HG02852 (cell line): ENCODE data around the gene RUVBL2.
"Not testable (repeated sequence)": the region's sequence is repeated elsewhere in the genome, so short reads cannot be mapped to it uniquely, and the experiment has no call there.

ENCODE experiments used
- ATAC-seq: cut with Tn5 transposase; IDR thresholded peaks from one replicate; pipeline ENCODE4 v1.9.1; 2021; ENCODE audit warnings: mild to moderate bottlenecking, moderate library complexity; ENCODE audit not compliant: unreplicated experiment

The RUVBL2 gene

DNA sequence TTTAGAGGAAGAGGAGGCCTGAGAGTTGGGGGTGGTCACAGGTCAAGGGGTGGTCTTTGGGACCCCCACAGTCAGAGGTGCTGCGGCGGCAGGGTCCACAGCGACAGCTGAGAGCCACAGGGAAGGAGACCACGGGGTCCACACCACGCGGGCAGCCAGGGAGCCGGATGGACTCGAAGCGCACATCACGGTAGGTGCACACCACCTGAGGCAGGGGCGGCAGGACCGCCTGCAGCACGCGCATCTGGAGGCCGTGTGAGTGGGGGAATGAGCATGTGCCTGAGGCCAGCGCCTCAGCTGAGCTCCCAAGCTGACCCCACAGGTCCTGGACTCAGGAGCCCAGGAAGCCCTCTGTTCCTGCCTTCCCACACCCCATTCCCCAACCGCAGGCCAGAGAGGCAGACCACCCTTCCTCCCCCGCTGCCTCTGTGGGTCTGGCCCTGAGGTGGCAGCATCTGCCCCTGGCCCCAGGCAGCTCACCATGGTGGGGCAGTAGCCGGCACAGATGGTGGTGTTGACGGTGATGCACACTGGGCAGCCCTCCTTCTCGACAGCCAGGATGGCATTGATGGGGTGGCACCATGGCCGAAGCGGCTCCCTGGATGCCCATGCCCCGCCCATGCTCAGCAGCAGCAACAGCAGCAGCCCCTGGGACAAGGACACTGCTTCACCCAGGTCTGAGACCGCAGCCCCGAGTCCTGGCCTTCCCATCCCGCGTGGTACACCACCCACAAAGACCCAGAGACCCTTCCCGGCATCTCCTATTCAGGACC, 22.6 kb downstream of the RUVBL2 start:
- ATAC-seq = no peak

DNA sequence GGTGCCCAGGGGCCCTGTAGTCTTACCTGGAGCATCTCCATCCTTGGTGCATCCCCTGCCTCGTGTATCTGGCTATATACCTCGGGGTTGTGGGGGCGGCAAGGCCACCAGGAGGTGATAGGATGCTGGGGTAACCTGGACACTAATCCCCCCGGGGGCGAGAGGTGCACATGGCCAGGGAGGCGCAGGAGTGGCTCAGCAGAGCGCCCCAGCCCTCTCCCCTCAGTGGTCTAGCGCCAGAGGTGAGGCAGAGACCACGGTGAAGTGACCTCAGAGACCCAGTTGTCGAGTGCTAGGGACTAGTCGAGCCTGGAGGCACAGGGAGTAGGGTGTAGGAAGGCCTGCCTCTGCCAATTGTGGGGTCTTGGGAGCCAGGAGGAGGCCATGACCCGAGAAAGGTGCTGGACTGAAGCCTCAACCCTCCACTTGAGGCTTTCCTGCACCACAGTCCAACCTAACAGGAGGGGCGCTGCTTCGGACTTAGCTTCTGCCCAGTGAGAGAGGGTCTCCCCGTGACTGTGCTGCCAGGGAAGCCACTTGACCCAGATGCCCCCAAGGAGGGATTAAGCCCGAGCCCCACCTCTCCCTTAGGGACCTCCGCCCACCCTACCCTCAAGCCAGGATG, 23.5 kb downstream of the RUVBL2 start, which contains the start of gene LHB:
Gene LHB, minus strand, starts transcription at position 51 of the 625 bp plus-strand sequence. Its CDS starts 10 bp downstream, at position 41.
- no peak for ATAC-seq

DNA sequence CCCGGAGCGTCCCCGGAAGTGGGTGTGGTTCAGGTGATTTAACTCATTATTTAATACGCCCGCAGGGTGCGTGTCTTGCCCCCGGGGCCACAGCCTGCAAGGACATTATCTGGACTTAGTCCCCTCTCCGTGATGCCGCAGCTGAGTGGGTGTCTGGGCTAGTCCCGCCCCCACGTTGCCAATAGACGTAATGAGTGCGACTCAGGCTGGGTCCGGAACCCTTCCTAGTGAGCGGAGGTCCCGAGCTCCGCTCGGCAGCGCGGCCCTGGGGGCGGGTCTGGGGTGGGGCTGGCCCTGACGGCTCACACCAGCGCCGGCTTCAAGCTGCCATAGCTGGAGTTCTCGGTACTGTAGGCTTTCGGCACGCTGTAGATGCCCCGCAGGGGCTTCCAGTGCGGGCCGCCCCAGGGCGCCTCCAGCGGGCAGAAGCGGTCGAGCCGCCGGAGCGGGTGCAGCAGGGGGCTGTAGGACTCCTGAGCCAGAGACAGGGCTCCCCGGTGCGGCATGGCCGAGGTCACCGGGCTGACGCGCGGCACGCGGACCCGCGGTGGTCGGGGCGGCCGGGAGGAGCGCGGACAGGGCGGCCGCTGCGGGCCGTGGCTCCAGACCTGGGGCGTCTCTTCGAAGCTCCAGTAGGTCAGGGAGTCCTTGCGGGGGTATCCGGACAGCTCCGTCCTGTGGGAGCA, 24.1 kb downstream of the RUVBL2 start:
- ATAC-seq = no peak

DNA sequence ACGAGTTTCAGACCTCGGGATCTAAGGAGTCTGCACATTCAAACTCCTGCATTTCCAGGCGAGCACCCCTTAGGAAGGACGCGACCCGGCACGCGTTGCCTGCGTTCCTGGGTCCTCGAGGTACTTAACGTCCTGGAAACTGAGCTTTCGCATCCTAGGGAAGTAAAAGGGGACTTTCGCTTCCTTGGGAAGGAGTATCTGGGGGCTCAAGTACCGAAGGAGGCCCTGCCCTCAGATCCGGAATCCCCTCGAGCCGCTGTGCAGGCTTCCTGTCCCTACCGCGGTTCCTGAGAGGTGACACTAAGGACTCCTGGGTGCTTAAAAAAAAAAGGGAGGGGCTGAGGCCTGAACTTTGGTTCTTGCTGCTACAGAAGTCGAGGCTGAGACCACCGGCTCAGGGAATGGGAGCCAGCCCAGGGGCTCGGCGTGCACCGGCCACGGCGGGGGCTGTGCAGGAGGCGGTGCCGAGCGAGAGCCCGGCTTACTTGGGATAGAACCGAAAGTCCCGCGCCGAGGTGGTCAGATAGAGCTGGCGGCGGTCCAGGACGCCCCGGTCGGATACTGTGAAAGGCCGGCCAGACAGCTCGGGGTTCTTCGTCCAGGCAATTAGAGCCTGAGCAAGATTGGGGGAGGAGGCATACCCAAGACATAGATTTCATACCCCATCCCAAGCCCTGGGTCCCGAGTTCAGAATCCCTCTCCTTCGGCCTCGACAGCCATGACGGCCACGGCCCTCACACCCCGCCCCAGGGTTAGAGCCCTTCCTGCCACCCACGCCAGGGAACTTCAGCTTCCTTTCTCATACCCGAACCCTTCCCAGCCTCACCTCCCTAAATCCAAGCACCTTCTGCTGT, 24.9 kb downstream of the RUVBL2 start:
- not testable (repeated sequence) for ATAC-seq

DNA sequence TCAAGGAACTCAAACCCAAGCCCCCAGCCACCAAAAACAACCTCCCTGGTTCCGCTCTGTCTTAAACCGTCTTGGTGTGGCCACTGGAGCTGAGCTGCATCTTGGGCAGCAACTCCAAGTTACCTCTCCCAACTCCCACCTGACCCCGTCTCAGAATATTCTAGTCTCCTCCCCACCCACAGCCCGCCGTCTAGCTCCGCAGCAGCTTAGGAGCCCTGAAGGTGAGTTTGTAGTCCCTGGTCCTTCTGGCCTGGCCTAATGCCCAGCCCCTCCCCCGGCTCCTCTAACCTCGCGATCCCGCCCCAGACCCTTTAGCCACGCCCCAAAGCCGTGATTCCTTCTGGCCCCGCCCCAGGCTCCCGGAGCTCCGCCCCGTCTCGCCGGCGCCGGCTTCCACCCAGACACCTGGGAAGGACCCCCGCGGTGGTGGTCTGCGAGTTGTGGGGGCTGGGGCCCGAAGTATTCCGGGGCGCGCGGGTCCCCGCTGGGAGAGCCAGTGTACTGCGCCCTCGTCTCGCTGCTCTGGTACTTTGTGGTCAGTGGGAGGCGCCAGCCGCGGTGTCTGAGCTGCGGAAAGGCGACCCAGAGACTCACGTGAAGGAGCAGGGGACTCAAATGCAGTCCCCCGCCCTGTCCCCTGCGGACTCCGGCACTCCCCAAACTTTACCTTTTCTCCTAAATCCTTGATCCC, 25.7 kb downstream of the RUVBL2 start:
- ATAC-seq = no peak

DNA sequence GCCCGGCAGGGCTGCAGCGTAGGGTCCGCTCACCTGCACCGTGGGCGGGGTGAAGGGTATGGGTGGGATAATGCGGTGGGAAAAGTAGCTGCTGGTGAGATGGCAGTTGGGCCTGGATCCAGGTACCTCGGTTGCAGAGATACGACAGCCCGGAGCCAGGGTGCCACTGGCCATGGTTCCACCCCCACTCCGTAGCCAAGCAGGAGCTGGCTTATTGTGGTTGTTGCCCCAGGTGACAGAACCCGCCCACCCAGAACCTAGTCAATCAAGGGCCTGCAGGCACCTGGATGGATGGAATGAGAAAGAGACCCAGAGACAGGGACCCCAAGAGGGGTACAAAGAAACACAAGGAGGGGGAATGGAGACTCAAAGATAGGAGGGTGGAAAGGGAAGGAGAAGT, 26.7 kb downstream of the RUVBL2 start:
- ATAC-seq = no peak

DNA sequence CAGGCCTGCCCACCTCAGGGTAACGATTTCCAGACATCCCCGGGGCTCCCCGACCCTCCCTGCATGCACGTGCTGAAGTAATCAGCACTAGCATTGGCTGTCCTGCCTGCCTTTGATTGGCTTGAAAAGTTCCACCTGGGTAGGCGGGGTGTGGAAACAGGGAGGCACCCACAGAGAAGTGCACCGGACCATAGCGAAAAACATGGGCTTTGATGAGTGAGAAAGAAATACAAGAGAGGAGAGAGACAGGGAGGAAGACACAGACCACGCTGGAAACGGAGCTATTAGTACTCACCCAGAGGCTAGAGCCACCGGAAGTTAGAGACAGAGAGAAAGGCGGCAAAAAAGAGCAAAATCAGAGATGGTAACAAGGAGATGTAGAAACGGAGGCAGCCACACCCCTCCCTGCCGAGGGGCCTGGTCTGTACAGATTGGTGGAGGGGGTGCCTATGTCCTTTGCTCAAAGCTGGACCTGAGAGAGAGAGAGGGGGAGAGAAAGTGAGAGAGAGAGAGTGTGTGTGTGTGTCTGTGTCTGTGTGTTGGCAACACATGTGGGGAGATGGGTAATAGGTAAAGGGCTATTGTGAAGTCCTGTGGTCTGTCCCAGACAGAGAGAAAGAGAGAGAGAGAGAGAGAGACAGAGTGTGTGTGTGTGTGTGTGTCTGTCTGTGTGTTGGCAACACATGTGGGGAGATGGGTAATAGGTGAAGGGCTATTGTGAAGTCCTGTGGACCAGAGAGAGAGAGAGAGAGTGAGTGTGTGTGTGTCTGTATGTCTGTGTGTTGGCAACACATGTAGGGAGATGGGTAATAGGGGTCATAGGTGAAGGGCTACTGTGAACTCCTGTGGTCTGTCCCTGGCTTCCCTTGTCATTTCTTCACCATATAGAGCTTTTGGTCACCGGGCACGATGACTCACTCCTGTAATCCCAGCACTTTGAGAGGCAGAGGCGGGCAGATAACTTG, 27.5 kb downstream of the RUVBL2 start:
- ATAC-seq = no peak

DNA sequence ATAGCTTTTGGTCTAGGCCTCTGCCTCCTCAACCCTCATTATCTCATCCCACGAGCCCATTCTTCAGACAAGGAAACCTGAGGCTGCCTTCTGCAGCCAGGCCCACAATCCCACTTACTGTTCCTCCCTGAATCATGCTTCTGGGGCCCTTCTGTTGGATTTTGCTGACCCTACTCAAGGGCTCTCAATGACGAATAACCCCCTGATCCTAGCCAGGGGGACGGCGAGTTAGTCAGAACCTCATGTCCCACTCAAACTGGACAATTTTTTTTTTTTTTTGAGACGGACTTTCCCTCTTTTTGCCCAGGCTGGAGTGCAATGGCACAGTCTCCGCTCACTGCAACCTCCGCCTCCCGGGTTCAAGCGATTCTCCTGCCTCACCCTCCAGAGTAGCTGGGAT, 28.4 kb downstream of the RUVBL2 start:
- no peak for ATAC-seq

DNA sequence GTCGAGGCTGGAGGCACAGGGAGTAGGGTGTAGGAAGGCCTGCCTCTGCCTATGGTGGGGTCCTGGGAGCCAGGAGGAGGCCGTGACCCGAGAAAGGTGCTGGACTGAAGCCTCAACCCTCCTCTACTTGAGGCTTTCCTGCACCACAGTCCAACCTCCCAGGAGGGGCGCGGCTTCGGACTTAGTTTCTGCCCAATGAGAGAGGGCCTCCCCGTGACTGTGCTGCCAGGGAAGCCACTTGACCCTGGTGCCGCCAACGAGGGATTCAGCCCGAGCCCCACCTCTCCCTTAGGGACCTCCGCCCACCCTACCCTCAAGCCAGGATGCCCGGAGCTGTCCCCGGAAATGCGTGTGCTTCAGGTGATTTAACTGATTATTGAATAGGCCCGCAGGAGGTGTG, 30.5 kb downstream of the RUVBL2 start, which contains the start of gene CGB3:
Gene CGB3, minus strand, starts transcription at position 101 of the 400 bp plus-strand sequence. CDS start 362 bp downstream, outside the sequence.
- not testable (repeated sequence) for ATAC-seq

DNA sequence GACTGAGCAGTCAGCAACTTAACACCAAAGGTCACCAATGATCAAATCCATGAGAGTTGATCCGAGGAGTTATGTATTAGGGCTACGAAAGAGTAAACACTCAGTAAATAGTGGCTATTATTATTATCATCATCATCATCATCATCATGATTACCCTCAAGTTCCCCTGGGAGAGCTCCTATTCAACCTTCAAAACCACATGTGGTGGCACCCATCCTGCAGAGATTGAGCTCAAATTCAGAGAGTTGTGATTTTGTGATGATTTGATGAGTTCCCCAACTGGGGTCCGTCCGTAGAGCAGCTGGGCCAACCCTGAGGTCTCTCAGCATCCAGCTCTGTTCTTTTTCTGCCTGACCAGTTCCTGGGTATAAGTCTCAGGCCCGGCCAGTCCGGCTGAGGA, 31.4 kb downstream of the RUVBL2 start:
- not testable (repeated sequence) for ATAC-seq

DNA sequence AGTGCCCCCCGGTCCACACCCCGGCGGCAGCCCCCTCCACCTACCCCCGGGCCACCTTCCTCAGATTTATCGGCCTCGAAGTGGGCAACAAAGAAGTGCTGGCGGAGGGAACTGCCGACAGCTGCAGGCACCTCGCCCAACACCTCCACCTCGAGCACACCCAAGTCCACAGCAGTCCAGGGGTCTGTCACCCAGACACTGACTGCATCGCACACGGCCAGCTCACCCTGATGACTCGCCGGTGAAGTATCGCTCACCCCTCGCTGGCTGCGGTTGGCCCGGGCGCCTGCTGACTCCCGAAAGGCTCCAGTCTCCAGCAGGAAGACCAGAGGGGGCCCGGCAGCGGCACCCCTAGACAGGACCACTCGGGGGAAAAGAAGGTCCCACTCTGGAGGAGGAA, 31.9 kb downstream of the RUVBL2 start:
- not testable (repeated sequence) for ATAC-seq

DNA sequence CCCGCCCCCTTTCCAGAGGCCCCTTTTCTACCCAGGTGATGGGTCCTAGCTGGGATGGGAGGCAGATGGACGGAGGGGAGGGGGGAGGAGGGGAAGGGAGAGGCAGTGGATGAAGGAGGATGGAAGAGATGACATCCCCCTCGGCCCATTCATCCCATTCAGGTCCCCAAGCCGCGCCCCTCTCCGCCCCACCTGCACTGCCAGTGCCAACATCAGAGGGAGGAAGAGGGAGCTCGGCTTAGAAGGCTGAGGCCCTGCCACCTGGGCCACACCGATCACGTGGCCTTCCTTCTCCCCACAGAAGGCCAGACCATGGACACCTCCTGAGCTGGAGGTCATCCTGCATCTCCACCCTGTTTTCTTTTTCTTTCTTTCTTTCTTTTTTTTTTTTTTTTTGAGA, 35.0 kb downstream of the RUVBL2 start:
- not testable (repeated sequence) for ATAC-seq

DNA sequence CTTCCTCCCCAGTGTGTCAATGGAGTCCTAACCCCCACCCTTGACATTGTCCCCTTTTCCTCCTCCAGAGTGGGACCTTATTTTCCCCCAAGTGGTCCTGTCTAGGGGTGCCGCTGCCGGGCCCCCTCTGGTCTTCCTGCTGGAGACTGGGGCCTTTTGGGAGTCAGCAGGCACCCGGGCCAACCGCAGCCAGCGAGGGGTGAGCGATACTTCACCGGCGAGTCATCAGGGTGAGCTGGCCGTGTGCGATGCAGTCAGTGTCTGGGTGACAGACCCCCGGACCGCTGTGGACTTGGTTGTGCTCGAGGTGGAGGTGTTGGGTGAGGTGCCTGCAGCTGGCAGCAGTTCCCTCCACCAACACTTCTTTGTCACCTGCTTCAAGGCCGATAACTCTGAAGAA, 36.1 kb downstream of the RUVBL2 start:
- not testable (repeated sequence) for ATAC-seq

DNA sequence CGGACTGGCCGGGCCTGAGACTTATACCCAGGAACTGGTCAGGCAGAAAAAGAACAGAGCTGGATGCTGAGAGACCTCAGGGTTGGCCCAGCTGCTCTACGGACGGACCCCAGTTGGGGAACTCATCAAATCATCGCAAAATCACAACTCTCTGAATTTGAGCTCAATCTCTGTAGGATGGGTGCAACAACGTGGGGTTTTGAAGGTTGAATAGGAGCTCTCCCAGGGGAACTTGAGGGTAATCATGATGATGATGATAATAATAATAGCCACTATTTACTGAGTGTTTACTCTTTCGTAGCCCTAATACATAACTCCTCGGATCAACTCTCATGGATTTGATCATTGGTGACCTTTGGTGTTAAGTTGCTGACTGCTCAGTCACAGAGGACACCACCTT, 36.6 kb downstream of the RUVBL2 start:
- ATAC-seq = not testable (repeated sequence)

DNA sequence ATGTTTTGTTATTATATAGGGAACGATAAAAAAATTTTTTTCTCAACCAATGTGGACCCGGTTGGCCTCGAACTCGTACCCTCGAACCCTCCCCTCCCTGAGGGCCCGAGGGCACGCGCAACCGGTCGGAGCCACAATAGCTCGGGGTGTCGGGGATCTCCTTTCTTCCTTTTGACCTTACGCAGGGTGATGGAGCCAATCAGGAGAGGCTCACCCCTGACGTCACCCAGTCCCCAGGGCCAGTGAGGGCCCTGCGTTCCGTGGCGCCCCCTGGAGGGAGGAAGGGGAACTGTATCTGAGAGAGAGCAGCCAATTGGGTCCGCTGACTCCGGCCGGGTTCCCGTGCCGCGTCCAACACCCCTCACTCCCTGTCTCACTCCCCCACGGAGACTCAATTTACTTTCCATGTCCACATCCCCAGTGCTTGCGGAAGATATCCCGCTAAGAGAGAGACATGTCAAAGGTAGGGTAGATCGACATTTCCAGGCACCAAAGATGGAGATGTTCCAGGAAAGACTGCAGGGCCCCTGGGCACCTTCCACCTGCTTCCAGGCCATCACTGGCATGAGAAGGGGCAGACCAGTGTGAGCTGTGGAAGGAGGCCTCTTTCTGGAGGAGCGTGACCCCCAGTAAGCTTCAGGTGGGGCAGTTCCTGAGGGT, 38.1 kb downstream of the RUVBL2 start, which contains the start of gene CGB2:
Gene CGB2, plus strand, starts transcription at position 249 of the 660 bp plus-strand sequence. Its CDS starts 206 bp downstream, at position 455.
- ATAC-seq = not testable (repeated sequence)

DNA sequence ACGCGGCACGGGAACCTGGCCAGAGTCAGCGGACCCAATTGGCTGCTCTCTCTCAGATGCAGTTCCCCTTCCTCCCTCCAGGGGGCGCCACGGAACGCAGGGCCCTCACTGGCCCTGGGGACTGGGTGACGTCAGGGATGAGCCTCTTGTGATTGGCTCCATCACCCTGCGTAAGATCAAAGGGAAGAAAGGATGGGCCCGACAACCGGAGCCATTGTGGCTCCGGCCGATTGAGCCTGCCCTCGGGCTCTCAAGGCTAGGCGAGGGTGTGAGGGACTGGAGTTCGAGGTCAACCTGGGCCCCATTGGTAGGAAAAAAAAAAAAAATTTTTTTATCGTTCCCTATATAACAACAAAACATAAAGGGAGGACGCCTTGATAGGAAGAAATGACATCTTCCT, 43.1 kb downstream of the RUVBL2 start, which contains the start of gene CGB1:
Gene CGB1, minus strand, starts transcription at position 81 of the 400 bp plus-strand sequence. CDS start 184 bp downstream, outside the sequence.
- ATAC-seq = not testable (repeated sequence)

DNA sequence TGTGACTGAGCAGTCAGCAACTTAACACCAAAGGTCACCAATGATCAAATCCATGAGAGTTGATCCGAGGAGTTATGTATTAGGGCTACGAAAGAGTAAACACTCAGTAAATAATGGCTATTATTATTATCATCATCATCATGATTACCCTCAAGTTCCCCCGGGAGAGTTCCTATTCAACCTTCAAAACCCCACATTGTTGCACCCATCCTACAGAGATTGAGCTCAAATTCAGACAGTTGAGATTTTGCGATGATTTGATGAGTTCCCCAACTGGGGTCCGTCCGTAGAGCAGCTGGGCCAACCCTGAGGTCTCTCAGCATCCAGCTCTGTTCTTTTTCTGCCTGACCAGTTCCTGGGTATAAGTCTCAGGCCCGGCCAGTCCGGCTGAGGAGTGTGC, 44.4 kb downstream of the RUVBL2 start:
- not testable (repeated sequence) for ATAC-seq
